CD4-positive, alpha-beta memory T cell (primary cell): Measurements from ENCODE around the gene HDAC9. TPM values are rescaled to one million over a fixed set of nuclear protein-coding genes. Genes with fewer than 3 reads are reported as not detected.

ENCODE experiments used
- CTCF ChIA-PET: fragments of 350-600 bp; sonication (Branson Sonifier 250); formaldehyde crosslinking; loops from one replicate; lab custom pipeline; 2021; ENCODE audit warnings: inconsistent platforms; ENCODE audit not compliant: partially characterized antibody; lab: Charles Lee
- POLR2A ChIA-PET: fragments of 350-600 bp; sonication (Branson Sonifier 250); formaldehyde crosslinking; loops from one replicate; lab custom pipeline; 2021; ENCODE audit not compliant: partially characterized antibody; lab: Charles Lee
- DNase-seq, 5 donors: peaks; one replicate each; pipeline versions ENCODE4 v3.0.0 to v3.0.0-alpha.2; 2020 to 2022; ENCODE audit warnings: mixed read lengths in 1 of 5
- H3K27ac ChIP-seq: one replicate; pipeline ENCODE4 v1.7.0; 2013; ENCODE audit warnings: low read depth, low read length
- H3K27me3 ChIP-seq: 2 replicates; pipeline ENCODE4 v1.7.0; 2013; ENCODE audit warnings: mild to moderate bottlenecking, low read length, moderate library complexity; ENCODE audit not compliant: insufficient read depth
- H3K36me3 ChIP-seq: 2 replicates; pipeline ENCODE4 v1.7.0; 2013; ENCODE audit warnings: mild to moderate bottlenecking, low read length, moderate library complexity; ENCODE audit not compliant: insufficient read depth
- H3K4me1 ChIP-seq: 2 replicates; pipeline ENCODE4 v1.7.0; 2013; ENCODE audit warnings: mild to moderate bottlenecking, low read length, moderate library complexity; ENCODE audit not compliant: insufficient read depth
- H3K4me3 ChIP-seq, 2 donors: one replicate each; pipeline ENCODE4 v1.7.0; 2013; ENCODE audit warnings: low read length in 2 of 2, mild to moderate bottlenecking in 1 of 2
- H3K9me3 ChIP-seq, 2 donors: one replicate each; pipeline ENCODE4 v1.7.0; 2013; ENCODE audit warnings: low read length in 2 of 2, control low read depth in 1 of 2; ENCODE audit not compliant: control insufficient read depth in 1 of 2
- H3K27ac Mint-ChIP-seq, 7 donors: one replicate each; pipeline ENCODE4 v1.8.0; 2020 to 2021; ENCODE audit warnings: mixed read lengths in 7 of 7, mild to moderate bottlenecking in 6 of 7, inconsistent platforms in 3 of 7, moderate library complexity in 3 of 7
- H3K27me3 Mint-ChIP-seq, 2 donors: one replicate each; pipeline ENCODE4 v1.8.0; 2020 to 2021; ENCODE audit warnings: mixed read lengths in 2 of 2
- H3K36me3 Mint-ChIP-seq, 2 donors: one replicate each; pipeline ENCODE4 v1.8.0; 2020 to 2021; ENCODE audit warnings: mixed read lengths in 2 of 2, inconsistent platforms in 1 of 2, mild to moderate bottlenecking in 1 of 2
- H3K4me1 Mint-ChIP-seq, 4 donors: one replicate each; pipeline ENCODE4 v1.8.0; 2020 to 2021; ENCODE audit warnings: mixed read lengths in 4 of 4, mild to moderate bottlenecking in 1 of 4
- H3K4me3 Mint-ChIP-seq, 8 donors: one replicate each; pipeline ENCODE4 v1.8.0; 2020 to 2021; ENCODE audit warnings: mixed read lengths in 8 of 8, mild to moderate bottlenecking in 7 of 8, moderate library complexity in 6 of 8, inconsistent platforms in 3 of 8
- H3K9me3 Mint-ChIP-seq, 8 donors: one replicate each; pipeline ENCODE4 v1.8.0; 2020 to 2021; ENCODE audit warnings: mixed read lengths in 8 of 8, mild to moderate bottlenecking in 5 of 8, inconsistent platforms in 3 of 8, moderate library complexity in 1 of 8
- intact Hi-C: fragments of 100-400 bp; cut with micrococcal nuclease; formaldehyde crosslinking; loops from one replicate; pipeline ENCODE4 v1.15.1; 2023
- polyA plus RNA-seq, 2 donors: library from polyadenylated mRNA; unstranded; fragments of 300-500 nt; fragmentation: Illumina TruSeq; gene quantifications; one replicate each; pipeline ENCODE4 v1.2.3, GENCODE V29; 2021
- total RNA-seq, 2 experiments: library from RNA; stranded (reverse); gene quantifications; one replicate each; pipeline ENCODE4 v1.2.3, GENCODE V29; 2021

HDAC9 gene
- total and polyA plus RNA-seq, 4 experiments from 2014 or later, result 0.36 to 0.73 (median 0.39) TPM; not detected in 1

GRCh38 chr7:18550574-18550973 is 55.0 kb downstream of the HDAC9 start:
- H3K9me3 ChIP-seq, result no peaks in the 10 kb centered on the region
- H3K4me3 ChIP-seq, result no peak overlapping the region
- intact Hi-C loops, result no loop called here
- Mint-ChIP-seq H3K36me3 (no peaks in the 10 kb centered on the region), H3K4me1 (no peaks in the 10 kb centered on the region), H3K27me3 (no peaks in the 10 kb centered on the region), H3K9me3 (peaks cover 0 to 7% (median 0%) of the 10 kb centered on the region in 8 donors), H3K27ac (no peak overlapping the region), H3K4me3 (no peak overlapping the region)
- POLR2A ChIA-PET, result interaction anchor here (1.0 kb wide), 1 partner anchor 53 kb away, joined by 3 read pairs; no protein-coding TSS in a partner anchor
- no peaks in the 10 kb centered on the region for H3K27me3 ChIP-seq
- no peaks in the 10 kb centered on the region for H3K4me1 ChIP-seq
- H3K27ac ChIP-seq, result no peak overlapping the region
- H3K36me3 ChIP-seq, result no peaks in the 10 kb centered on the region
- DNase-seq, result no peak
- CTCF ChIA-PET, result no interaction called here

- Mint-ChIP-seq H3K4me3 (no peak overlapping the region), H3K36me3 (no peaks in the 10 kb centered on the region), H3K9me3 (peaks cover 0 to 7% (median 0%) of the 10 kb centered on the region in 8 donors), H3K27ac (no peak overlapping the region), H3K4me1 (no peaks in the 10 kb centered on the region), H3K27me3 (no peaks in the 10 kb centered on the region)
- H3K4me1 ChIP-seq, result no peaks in the 10 kb centered on the region
- intact Hi-C loops, result no loop called here
- no peak overlapping the region for H3K4me3 ChIP-seq
- POLR2A ChIA-PET, result interaction anchor here (0.6 kb wide), 1 partner anchor 55 kb away, joined by 3 read pairs; no protein-coding TSS in a partner anchor
- CTCF ChIA-PET, result no interaction called here
- no peaks in the 10 kb centered on the region for H3K27me3 ChIP-seq
- H3K27ac ChIP-seq, result no peak overlapping the region
- no peaks in the 10 kb centered on the region for H3K36me3 ChIP-seq
- H3K9me3 ChIP-seq, result no peaks in the 10 kb centered on the region
- DNase-seq, result no peak
These were observed 56.9 kb downstream of the HDAC9 start for GRCh38 chr7:18552316-18552916.

- CTCF ChIA-PET, result no interaction called here
- Histone ChIP-seq H3K4me1 (no peaks in the 10 kb centered on the region), H3K27ac (no peak overlapping the region), H3K27me3 (no peaks in the 10 kb centered on the region), H3K36me3 (no peaks in the 10 kb centered on the region), H3K9me3 (no peaks in the 10 kb centered on the region), H3K4me3 (no peak overlapping the region)
- intact Hi-C loops, result no loop called here
- Mint-ChIP-seq H3K4me3 (no peak overlapping the region), H3K4me1 (no peaks in the 10 kb centered on the region), H3K36me3 (no peaks in the 10 kb centered on the region), H3K27ac (no peak overlapping the region), H3K27me3 (no peaks in the 10 kb centered on the region), H3K9me3 (peaks cover 0 to 7% (median 0%) of the 10 kb centered on the region in 8 donors)
- POLR2A ChIA-PET, result interaction anchor here (0.6 kb wide), 1 partner anchor 56 kb away, joined by 3 read pairs; no protein-coding TSS in a partner anchor
- no peak for DNase-seq
These were observed 57.5 kb downstream of the HDAC9 start for GRCh38 chr7:18552943-18553604.

GRCh38 chr7:18553605-18554003 is 58.1 kb downstream of the HDAC9 start:
- ChIA-PET POLR2A (no interaction called here), CTCF (no interaction called here)
- Histone ChIP-seq H3K27me3 (no peaks in the 10 kb centered on the region), H3K27ac (no peak overlapping the region), H3K4me1 (no peaks in the 10 kb centered on the region), H3K9me3 (no peaks in the 10 kb centered on the region), H3K4me3 (no peak overlapping the region), H3K36me3 (no peaks in the 10 kb centered on the region)
- Mint-ChIP-seq H3K4me1 (no peaks in the 10 kb centered on the region), H3K9me3 (peaks cover 0 to 7% (median 0%) of the 10 kb centered on the region in 8 donors), H3K27ac (no peak overlapping the region), H3K27me3 (no peaks in the 10 kb centered on the region), H3K36me3 (no peaks in the 10 kb centered on the region), H3K4me3 (no peak overlapping the region)
- intact Hi-C loops, result no loop called here
- no peak for DNase-seq

- Histone ChIP-seq H3K9me3 (no peaks in the 10 kb centered on the region), H3K4me1 (no peaks in the 10 kb centered on the region), H3K27me3 (no peaks in the 10 kb centered on the region), H3K36me3 (no peaks in the 10 kb centered on the region), H3K27ac (no peak overlapping the region), H3K4me3 (no peak overlapping the region)
- Mint-ChIP-seq H3K36me3 (no peaks in the 10 kb centered on the region), H3K9me3 (peaks cover 0 to 6% (median 0%) of the 10 kb centered on the region in 8 donors), H3K4me1 (no peaks in the 10 kb centered on the region), H3K27ac (no peak overlapping the region), H3K27me3 (no peaks in the 10 kb centered on the region), H3K4me3 (no peak overlapping the region)
- DNase-seq, result no peak
- POLR2A ChIA-PET, result no interaction called here
- intact Hi-C loops, result no loop called here
- CTCF ChIA-PET, result no interaction called here
These were observed 59.6 kb downstream of the HDAC9 start for GRCh38 chr7:18555120-18555519.

GRCh38 chr7:18555968-18556367 is 60.4 kb downstream of the HDAC9 start:
- Mint-ChIP-seq H3K4me1 (no peaks in the 10 kb centered on the region), H3K27ac (no peak overlapping the region), H3K4me3 (no peak overlapping the region), H3K36me3 (no peaks in the 10 kb centered on the region), H3K27me3 (no peaks in the 10 kb centered on the region), H3K9me3 (peaks cover 0 to 3% (median 0%) of the 10 kb centered on the region in 8 donors)
- intact Hi-C loops, result no loop called here
- H3K27ac ChIP-seq, result no peak overlapping the region
- no peaks in the 10 kb centered on the region for H3K27me3 ChIP-seq
- no peaks in the 10 kb centered on the region for H3K36me3 ChIP-seq
- CTCF ChIA-PET, result no interaction called here
- DNase-seq, result no peak
- POLR2A ChIA-PET, result no interaction called here
- H3K9me3 ChIP-seq, result no peaks in the 10 kb centered on the region
- H3K4me3 ChIP-seq, result no peak overlapping the region
- H3K4me1 ChIP-seq, result no peaks in the 10 kb centered on the region

- Histone ChIP-seq H3K4me3 (no peak overlapping the region), H3K4me1 (no peaks in the 10 kb centered on the region), H3K9me3 (no peaks in the 10 kb centered on the region), H3K36me3 (no peaks in the 10 kb centered on the region), H3K27ac (no peak overlapping the region), H3K27me3 (no peaks in the 10 kb centered on the region)
- Mint-ChIP-seq H3K4me3 (no peak overlapping the region), H3K27ac (no peak overlapping the region), H3K4me1 (no peaks in the 10 kb centered on the region), H3K27me3 (no peaks in the 10 kb centered on the region), H3K9me3 (peaks cover 0 to 3% (median 0%) of the 10 kb centered on the region in 8 donors), H3K36me3 (no peaks in the 10 kb centered on the region)
- intact Hi-C loops, result no loop called here
- ChIA-PET POLR2A (no interaction called here), CTCF (no interaction called here)
- no peak for DNase-seq
These were observed 63.0 kb downstream of the HDAC9 start for GRCh38 chr7:18558503-18558902.
